ENCODE data around the gene MAPRE3. TPM values are rescaled to one million over a fixed set of nuclear protein-coding genes. Genes with fewer than 3 reads are reported as not detected.

MAPRE3 gene
- total and polyA plus RNA-seq, 9 of the 15 experiments (the other 6 are each of a cell fraction or from before 2014, with no cell fraction given): 0.70 to 43.2 (median 12.6) TPM

GRCh38 chr2:27018142-27018541 is 47.7 kb downstream of the MAPRE3 start:
- Histone ChIP-seq H3K4me1 (replicated peaks in 1 of 2; ENCODE audit: control insufficient read depth in 2 of 2, insufficient read depth in 2 of 2, low read length in 2 of 2) (peaks cover 58 to 80% of the 10 kb centered on the region in 2 experiments), H3K4me2 (ENCODE audit: insufficient read depth, low read length) (no peak overlapping the region), H3K9ac (ENCODE audit: insufficient read depth in 1 of 2, low read depth in 2 of 2, low read length in 2 of 2) (peak overlapping the region in 1 of 2 experiments; percentile 38; a peak in 2 of 4 replicates), H3K79me2 (ENCODE audit: control insufficient read depth, insufficient read depth, low read length) (peaks cover 58% of the 10 kb centered on the region), H3K4me3 (no peak overlapping the region), H2AFZ (ENCODE audit: low read depth, low read length) (no peak overlapping the region), H3K9me1 (ENCODE audit: control insufficient read depth, insufficient read depth, low read length) (no peaks in the 10 kb centered on the region), H4K20me1 (replicated peaks; ENCODE audit: control insufficient read depth, insufficient read depth, low read length) (no peaks in the 10 kb centered on the region), H3K9me3 (replicated peaks; ENCODE audit: control insufficient read depth, insufficient read depth, low read depth, low read length) (no peaks in the 10 kb centered on the region), H3K36me3 (ENCODE audit: control insufficient read depth, insufficient read depth, low read length) (peaks cover 20% of the 10 kb centered on the region), H3K27ac (ENCODE audit: extremely low read depth, low read depth, low read length) (no peak overlapping the region), H3K27me3 (ENCODE audit: control insufficient read depth in 2 of 2, insufficient read depth in 2 of 2, low read length in 2 of 2) (no peaks in the 10 kb centered on the region)
- in situ Hi-C loops (cut with MboI): no loop called here
- ATAC-seq: no peak
- FAIRE-seq: no peak
- DNase-seq (ENCODE audit: extremely low read depth in 1 of 4, low spot score in 3 of 4): no peak
- intact Hi-C loops (cut with micrococcal nuclease): loop anchor here (5.0 to 10.0 kb wide), 2 partner anchors 174 to 253 kb away; partner anchors contain the start of gene SLC35F6
- no TSS peak for BruUV-seq (replicated peaks)
- CTCF ChIA-PET (ENCODE audit: low intra/inter-chr PET ratio): interaction anchor here (6.8 kb wide), 1 partner anchor 56 kb away, joined by 65 read pairs; no protein-coding TSS in a partner anchor
- POLR2A ChIA-PET: interaction anchor here (1.8 to 3.4 kb wide), 3 partner anchors 11 to 57 kb away, joined by 7 to 18 read pairs (median 13); no protein-coding TSS in a partner anchor
- WGBS (ENCODE audit: insufficient coverage, low coverage, missing lambda C conversion rate): 74% methylated on average over 3 of the region's 3 CpGs
- TF ChIP-seq ZNF655 (CRISPR knock-in tag; IDR thresholded peaks at IDR 0.05) (no peak), GATAD2A (IDR thresholded peaks at IDR 0.05) (no peak), E2F3 (CRISPR knock-in tag; IDR thresholded peaks at IDR 0.05) (no peak), CTBP1 (IDR thresholded peaks at IDR 0.05; ENCODE audit: borderline replicate concordance) (no peak), HLTF (IDR thresholded peaks at IDR 0.05) (no peak), MXD1 (CRISPR knock-in tag; IDR thresholded peaks at IDR 0.05; ENCODE audit: borderline replicate concordance, poor library complexity, severe bottlenecking) (no peak), ZNF449 (CRISPR knock-in tag; IDR thresholded peaks at IDR 0.05) (no peak), POLR2A (conservative IDR thresholded peaks at IDR 0.05) (no peak), ID3 (CRISPR knock-in tag; IDR thresholded peaks at IDR 0.05) (no peak), ID3 (tag; IDR thresholded peaks at IDR 0.05) (no peak), JUND (IDR thresholded peaks at IDR 0.05; ENCODE audit: borderline replicate concordance, low read depth, low read length) (no peak), JUND (tag; IDR thresholded peaks at IDR 0.05; ENCODE audit: borderline replicate concordance, low read depth, low read length) (no peak), STAT6 (CRISPR knock-in tag; IDR thresholded peaks at IDR 0.05) (no peak), ETS1 (conservative IDR thresholded peaks at IDR 0.05; ENCODE audit: control insufficient read depth, low read depth, low read length) (no peak)

Data from K562 (cell line).